A673 (cell line): ENCODE measurements around the gene ANXA4.

Experiments
- EZH2 ChIP-seq: fragments of 200-600 bp; sonication (generic); IDR thresholded peaks from 2 replicates; pipeline ENCODE4 v1.6.1; 2017; ENCODE audit warnings: borderline replicate concordance, low read depth, mild to moderate bottlenecking, mixed read lengths, antibody characterized with exemption, low read length; ENCODE audit not compliant: poor library complexity, severe bottlenecking
- TF ChIP-seq, protein P1 (sequence below): fragments of 300-800, 200-600 bp; sonication (generic); conservative IDR thresholded peaks from 2 replicates; pipeline ENCODE4 v1.5.1; 2017; ENCODE audit warnings: low read depth, mild to moderate bottlenecking, antibody characterized with exemption, low read length, moderate library complexity, mixed read lengths

DNA sequence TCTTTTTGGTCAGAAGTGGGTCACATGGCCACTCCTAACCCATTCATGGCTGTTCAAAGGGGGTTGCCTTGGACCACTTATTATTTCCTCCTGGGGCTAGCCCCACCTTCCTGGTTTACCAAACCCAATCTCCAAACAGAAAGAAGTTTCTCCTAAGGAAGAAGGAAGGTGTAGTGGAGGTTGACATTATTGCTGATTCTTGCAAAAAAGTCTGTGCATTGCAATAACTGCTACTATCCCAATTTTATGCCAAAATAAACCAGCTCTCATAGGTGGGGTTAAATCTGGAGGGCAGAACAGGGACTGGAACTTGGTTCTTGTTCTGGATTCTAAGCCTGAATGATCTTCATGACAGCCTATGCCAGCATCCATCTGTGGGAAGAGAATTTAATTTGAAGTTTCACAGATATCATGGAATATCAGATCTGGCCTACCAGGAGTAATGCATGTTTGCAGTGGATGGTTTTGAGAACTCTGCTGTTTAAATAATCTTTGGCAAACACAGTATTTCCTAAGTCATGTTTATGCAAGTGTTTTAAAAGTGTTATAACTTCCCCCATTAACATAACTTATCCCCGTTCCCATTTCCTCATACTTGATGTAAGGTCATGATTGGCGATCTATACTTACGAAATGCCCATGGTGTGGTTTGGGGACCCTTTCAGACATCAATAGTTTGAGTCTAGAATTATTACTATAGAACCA is 11.9 kb downstream of the ANXA4 start:
- TF ChIP-seq, protein P1, sequence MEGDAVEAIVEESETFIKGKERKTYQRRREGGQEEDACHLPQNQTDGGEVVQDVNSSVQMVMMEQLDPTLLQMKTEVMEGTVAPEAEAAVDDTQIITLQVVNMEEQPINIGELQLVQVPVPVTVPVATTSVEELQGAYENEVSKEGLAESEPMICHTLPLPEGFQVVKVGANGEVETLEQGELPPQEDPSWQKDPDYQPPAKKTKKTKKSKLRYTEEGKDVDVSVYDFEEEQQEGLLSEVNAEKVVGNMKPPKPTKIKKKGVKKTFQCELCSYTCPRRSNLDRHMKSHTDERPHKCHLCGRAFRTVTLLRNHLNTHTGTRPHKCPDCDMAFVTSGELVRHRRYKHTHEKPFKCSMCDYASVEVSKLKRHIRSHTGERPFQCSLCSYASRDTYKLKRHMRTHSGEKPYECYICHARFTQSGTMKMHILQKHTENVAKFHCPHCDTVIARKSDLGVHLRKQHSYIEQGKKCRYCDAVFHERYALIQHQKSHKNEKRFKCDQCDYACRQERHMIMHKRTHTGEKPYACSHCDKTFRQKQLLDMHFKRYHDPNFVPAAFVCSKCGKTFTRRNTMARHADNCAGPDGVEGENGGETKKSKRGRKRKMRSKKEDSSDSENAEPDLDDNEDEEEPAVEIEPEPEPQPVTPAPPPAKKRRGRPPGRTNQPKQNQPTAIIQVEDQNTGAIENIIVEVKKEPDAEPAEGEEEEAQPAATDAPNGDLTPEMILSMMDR, result no peak
- no peak for TF ChIP-seq EZH2
